ENCODE results near the gene FGFR2. TPM values are rescaled to one million over a fixed set of nuclear protein-coding genes. Genes with fewer than 3 reads are reported as not detected.

Gene FGFR2
- polyA plus RNA-seq, 1 donor from 2014 or later: 14.8 TPM

DNA sequence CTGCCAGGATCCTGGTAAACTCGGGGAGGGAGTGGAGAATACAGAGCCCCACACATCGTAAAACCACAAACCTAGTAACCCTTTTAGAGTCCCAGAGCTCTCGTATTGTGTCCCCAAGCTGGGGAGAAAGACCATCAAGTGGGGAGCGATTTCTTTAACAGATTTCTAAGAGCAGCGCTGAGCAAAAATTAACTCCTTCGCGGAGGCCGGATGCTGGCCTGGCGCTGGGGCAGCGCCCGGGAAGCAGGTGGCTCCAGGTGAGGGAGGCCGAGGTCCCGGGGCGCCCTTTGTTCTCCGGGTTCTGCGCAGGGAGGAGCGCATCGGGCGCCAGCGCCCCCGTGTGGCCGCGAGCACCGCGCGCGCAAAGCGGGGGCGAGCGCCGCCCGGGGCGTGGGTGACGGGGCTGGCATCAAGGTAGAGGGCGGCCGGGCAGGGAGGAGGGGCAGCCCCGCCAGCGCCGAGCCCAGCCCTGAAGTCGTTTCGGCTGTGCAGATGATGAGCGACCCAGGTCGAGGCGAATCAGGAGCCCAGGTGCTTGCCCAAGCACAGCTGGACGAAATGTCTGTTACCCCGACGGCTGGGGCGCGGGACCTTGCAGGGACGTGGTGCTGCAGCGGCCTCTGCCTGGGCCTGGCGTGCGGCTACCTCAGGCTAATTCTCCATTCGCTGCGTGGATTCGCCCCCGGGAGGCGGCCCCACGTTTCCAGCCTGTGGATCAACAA, 10.4 kb upstream of the FGFR2 start:
- Histone ChIP-seq H3K9ac (ENCODE audit: low read length) (no peak overlapping the region), H2AFZ (ENCODE audit: low read depth, low read length) (no peak overlapping the region)

DNA sequence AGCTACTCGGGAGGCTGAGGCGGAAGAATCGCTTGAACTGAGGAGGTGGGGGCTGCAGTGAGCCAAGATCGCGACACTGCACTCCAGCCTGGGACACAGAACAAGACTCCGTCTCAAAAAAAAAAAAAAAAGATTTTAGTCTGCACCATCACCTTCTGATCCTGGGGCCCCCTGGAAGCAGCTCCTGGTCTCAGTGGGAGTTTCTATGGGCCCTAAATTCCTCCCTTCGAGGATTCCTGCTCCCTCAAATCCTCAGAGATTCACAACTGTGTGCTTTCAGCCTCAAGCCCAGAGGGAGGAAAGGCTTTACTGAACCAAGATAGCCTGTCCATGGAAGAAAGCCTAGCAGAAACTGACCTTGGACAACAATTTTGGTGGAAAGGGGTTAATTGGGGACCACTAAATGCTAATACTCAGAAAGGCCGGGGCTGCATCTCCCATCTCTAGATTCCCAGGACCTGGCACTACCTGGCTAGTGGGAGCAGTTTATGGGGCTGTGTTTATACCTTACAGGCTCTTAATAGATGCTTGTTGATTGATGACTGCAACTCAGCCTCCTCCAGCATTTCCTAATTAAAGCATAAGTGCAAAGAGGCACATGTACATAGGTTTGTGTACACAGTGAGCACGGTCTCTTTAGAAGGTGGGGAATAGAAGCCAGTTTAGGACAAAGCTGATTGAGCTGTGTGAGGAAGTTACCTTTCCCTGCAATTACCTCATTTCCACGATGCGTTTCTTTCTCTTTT, 9.2 kb upstream of the FGFR2 start:
- Histone ChIP-seq H4K20me1 (ENCODE audit: insufficient read depth) (no peaks in the 10 kb centered on the region), H3K27ac (ENCODE audit: low read length) (no peak overlapping the region), H3K9me2 (ENCODE audit: insufficient read depth, low read length) (no peaks in the 10 kb centered on the region), H3K27me3 (ENCODE audit: insufficient read depth, low read depth, low read length) (peaks cover 4% of the 10 kb centered on the region), H3K36me3 (ENCODE audit: insufficient read depth, low read length) (no peaks in the 10 kb centered on the region), H3K4me3 (ENCODE audit: low read length) (no peak overlapping the region), H3K4me2 (ENCODE audit: low read length) (no peak overlapping the region), H2AFZ (ENCODE audit: low read depth, low read length) (no peak overlapping the region), H3F3A (ENCODE audit: insufficient read depth, low read length, poor library complexity, severe bottlenecking) (no peaks in the 10 kb centered on the region), H3K9ac (ENCODE audit: low read length) (no peak overlapping the region), H3K79me2 (replicated peaks; ENCODE audit: insufficient read depth, low read length) (no peaks in the 10 kb centered on the region), H3K9me3 (ENCODE audit: low read length) (no peaks in the 10 kb centered on the region)
- TF ChIP-seq SMC3 (conservative IDR thresholded peaks at IDR 0.05; ENCODE audit: poor library complexity) (no peak), TAF1 (IDR thresholded peaks at IDR 0.05; ENCODE audit: low read depth) (no peak), POLR2AphosphoS5 (IDR thresholded peaks at IDR 0.05) (no peak), RAD21 (conservative IDR thresholded peaks at IDR 0.05) (no peak), MXI1 (conservative IDR thresholded peaks at IDR 0.05; ENCODE audit: poor library complexity, severe bottlenecking) (no peak), EP300 (conservative IDR thresholded peaks at IDR 0.05; ENCODE audit: poor library complexity, severe bottlenecking) (no peak)
- TF ChIP-seq, protein P1, sequence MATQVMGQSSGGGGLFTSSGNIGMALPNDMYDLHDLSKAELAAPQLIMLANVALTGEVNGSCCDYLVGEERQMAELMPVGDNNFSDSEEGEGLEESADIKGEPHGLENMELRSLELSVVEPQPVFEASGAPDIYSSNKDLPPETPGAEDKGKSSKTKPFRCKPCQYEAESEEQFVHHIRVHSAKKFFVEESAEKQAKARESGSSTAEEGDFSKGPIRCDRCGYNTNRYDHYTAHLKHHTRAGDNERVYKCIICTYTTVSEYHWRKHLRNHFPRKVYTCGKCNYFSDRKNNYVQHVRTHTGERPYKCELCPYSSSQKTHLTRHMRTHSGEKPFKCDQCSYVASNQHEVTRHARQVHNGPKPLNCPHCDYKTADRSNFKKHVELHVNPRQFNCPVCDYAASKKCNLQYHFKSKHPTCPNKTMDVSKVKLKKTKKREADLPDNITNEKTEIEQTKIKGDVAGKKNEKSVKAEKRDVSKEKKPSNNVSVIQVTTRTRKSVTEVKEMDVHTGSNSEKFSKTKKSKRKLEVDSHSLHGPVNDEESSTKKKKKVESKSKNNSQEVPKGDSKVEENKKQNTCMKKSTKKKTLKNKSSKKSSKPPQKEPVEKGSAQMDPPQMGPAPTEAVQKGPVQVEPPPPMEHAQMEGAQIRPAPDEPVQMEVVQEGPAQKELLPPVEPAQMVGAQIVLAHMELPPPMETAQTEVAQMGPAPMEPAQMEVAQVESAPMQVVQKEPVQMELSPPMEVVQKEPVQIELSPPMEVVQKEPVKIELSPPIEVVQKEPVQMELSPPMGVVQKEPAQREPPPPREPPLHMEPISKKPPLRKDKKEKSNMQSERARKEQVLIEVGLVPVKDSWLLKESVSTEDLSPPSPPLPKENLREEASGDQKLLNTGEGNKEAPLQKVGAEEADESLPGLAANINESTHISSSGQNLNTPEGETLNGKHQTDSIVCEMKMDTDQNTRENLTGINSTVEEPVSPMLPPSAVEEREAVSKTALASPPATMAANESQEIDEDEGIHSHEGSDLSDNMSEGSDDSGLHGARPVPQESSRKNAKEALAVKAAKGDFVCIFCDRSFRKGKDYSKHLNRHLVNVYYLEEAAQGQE (IDR thresholded peaks at IDR 0.05; ENCODE audit: borderline replicate concordance): no peak
- TF ChIP-seq, protein P2, sequence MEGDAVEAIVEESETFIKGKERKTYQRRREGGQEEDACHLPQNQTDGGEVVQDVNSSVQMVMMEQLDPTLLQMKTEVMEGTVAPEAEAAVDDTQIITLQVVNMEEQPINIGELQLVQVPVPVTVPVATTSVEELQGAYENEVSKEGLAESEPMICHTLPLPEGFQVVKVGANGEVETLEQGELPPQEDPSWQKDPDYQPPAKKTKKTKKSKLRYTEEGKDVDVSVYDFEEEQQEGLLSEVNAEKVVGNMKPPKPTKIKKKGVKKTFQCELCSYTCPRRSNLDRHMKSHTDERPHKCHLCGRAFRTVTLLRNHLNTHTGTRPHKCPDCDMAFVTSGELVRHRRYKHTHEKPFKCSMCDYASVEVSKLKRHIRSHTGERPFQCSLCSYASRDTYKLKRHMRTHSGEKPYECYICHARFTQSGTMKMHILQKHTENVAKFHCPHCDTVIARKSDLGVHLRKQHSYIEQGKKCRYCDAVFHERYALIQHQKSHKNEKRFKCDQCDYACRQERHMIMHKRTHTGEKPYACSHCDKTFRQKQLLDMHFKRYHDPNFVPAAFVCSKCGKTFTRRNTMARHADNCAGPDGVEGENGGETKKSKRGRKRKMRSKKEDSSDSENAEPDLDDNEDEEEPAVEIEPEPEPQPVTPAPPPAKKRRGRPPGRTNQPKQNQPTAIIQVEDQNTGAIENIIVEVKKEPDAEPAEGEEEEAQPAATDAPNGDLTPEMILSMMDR (IDR thresholded peaks at IDR 0.05; ENCODE audit: poor library complexity, severe bottlenecking): no peak

More for the DNA sequence above, 10.4 kb upstream of the FGFR2 start:
- Histone ChIP-seq H3K4me2 (ENCODE audit: low read length) (no peak overlapping the region), H3F3A (ENCODE audit: insufficient read depth, low read length, poor library complexity, severe bottlenecking) (no peaks in the 10 kb centered on the region), H3K4me3 (ENCODE audit: low read length) (no peak overlapping the region), H3K9me2 (ENCODE audit: insufficient read depth, low read length) (no peaks in the 10 kb centered on the region), H3K36me3 (ENCODE audit: insufficient read depth, low read length) (no peaks in the 10 kb centered on the region), H4K20me1 (ENCODE audit: insufficient read depth) (no peaks in the 10 kb centered on the region), H3K9me3 (ENCODE audit: low read length) (no peaks in the 10 kb centered on the region), H3K27ac (ENCODE audit: low read length) (no peak overlapping the region), H3K27me3 (ENCODE audit: insufficient read depth, low read depth, low read length) (peaks cover 4% of the 10 kb centered on the region), H3K79me2 (replicated peaks; ENCODE audit: insufficient read depth, low read length) (no peaks in the 10 kb centered on the region)
- TF ChIP-seq POLR2AphosphoS5 (IDR thresholded peaks at IDR 0.05) (no peak), SMC3 (conservative IDR thresholded peaks at IDR 0.05; ENCODE audit: poor library complexity) (peak; percentile 65), TAF1 (IDR thresholded peaks at IDR 0.05; ENCODE audit: low read depth) (no peak), RAD21 (conservative IDR thresholded peaks at IDR 0.05) (peak; percentile 57), MXI1 (conservative IDR thresholded peaks at IDR 0.05; ENCODE audit: poor library complexity, severe bottlenecking) (no peak), EZH2 (IDR thresholded peaks at IDR 0.05; ENCODE audit: borderline replicate concordance, insufficient read depth, low read length, poor library complexity, severe bottlenecking) (no peak), EP300 (conservative IDR thresholded peaks at IDR 0.05; ENCODE audit: poor library complexity, severe bottlenecking) (no peak)
- TF ChIP-seq, protein P2 (IDR thresholded peaks at IDR 0.05; ENCODE audit: poor library complexity, severe bottlenecking): peak; percentile 69
- TF ChIP-seq, protein P1 (IDR thresholded peaks at IDR 0.05; ENCODE audit: borderline replicate concordance): no peak
